Superior temporal gyrus (tissue), 1 donor: ENCODE data around the gene YKT6.

ENCODE experiments used
- DNase-seq: peaks from one replicate; pipeline ENCODE4 v3.0.0-alpha.2; 2016; ENCODE audit errors: extremely low spot score

Gene YKT6

GRCh38 chr7:44232901-44233715 is 32.3 kb downstream of the YKT6 start:
- DNase-seq: no peak

- DNase-seq: no peak
Observed at GRCh38 chr7:44235066-44235465, 34.3 kb downstream of the YKT6 start.

- DNase-seq: no peak
Observed at GRCh38 chr7:44235582-44236332, 35.0 kb downstream of the YKT6 start.

- no peak for DNase-seq
Observed at GRCh38 chr7:44236333-44236728, 35.6 kb downstream of the YKT6 start.

GRCh38 chr7:44237696-44238095 is 36.9 kb downstream of the YKT6 start:
- no peak for DNase-seq

GRCh38 chr7:44238116-44238695 is 37.4 kb downstream of the YKT6 start:
- no peak for DNase-seq

GRCh38 chr7:44239361-44239760 is 38.6 kb downstream of the YKT6 start:
- DNase-seq: no peak

- DNase-seq: no peak
Observed at GRCh38 chr7:44240376-44240775, 39.6 kb downstream of the YKT6 start.

- peak; percentile 78 for DNase-seq
Observed at GRCh38 chr7:44240983-44241510, 40.3 kb downstream of the YKT6 start.

- DNase-seq: no peak
Observed at GRCh38 chr7:44242091-44242490, 41.3 kb downstream of the YKT6 start.

- DNase-seq: no peak
Observed at GRCh38 chr7:44244282-44244681, 43.5 kb downstream of the YKT6 start.

GRCh38 chr7:44246396-44247113 is 45.8 kb downstream of the YKT6 start:
- no peak for DNase-seq

GRCh38 chr7:44247868-44248651 is 47.3 kb downstream of the YKT6 start:
- no peak for DNase-seq

GRCh38 chr7:44249639-44250234 is 49.0 kb downstream of the YKT6 start:
- DNase-seq: no peak

- DNase-seq: no peak
Observed at GRCh38 chr7:44251269-44251668, 50.5 kb downstream of the YKT6 start.

GRCh38 chr7:44251881-44252280 is 51.1 kb downstream of the YKT6 start:
- no peak for DNase-seq

GRCh38 chr7:44256459-44256858 is 55.7 kb downstream of the YKT6 start:
- no peak for DNase-seq

- no peak for DNase-seq
Observed at GRCh38 chr7:44257213-44257612, 56.4 kb downstream of the YKT6 start.

- DNase-seq: peak; percentile 70
Observed at GRCh38 chr7:44257618-44258422, 57.0 kb downstream of the YKT6 start.

- DNase-seq: no peak
Observed at GRCh38 chr7:44258423-44258760, 57.6 kb downstream of the YKT6 start.
